Psoas muscle (tissue), 8 donors: ENCODE data around the gene SLC22A14. TPM values are rescaled to one million over a fixed set of nuclear protein-coding genes. Genes with fewer than 3 reads are reported as not detected.

ENCODE experiments used
- ATAC-seq, 4 donors: fragments of 200-7000 bp; cut with Tn5 transposase; one replicate each; pipeline ENCODE4 v1.9.1; 2020; ENCODE audit warnings: moderate library complexity in 3 of 4, mild to moderate bottlenecking in 2 of 4
- DNase-seq, 2 donors: peaks; one replicate each; pipeline ENCODE4 v3.0.0-alpha.2; 2020
- H3K27ac ChIP-seq: fragments of 200-600 bp; one replicate; pipeline ENCODE4 v1.8.0; 2022
- H3K27me3 ChIP-seq, 3 donors: fragments of 200-600 bp in 1 of 3; one replicate each; pipeline versions ENCODE4 v1.6.1 to v1.8.0; 2013 to 2022; ENCODE audit warnings: low read length in 2 of 3, mild to moderate bottlenecking in 2 of 3, moderate library complexity in 1 of 3; ENCODE audit not compliant: insufficient read depth in 3 of 3
- H3K36me3 ChIP-seq, 2 donors: fragments of 200-600 bp in 1 of 2; one replicate each; pipeline versions ENCODE4 v1.6.1 to v1.8.0; 2013 to 2022; ENCODE audit warnings: low read depth in 1 of 2, mild to moderate bottlenecking in 1 of 2, moderate library complexity in 1 of 2; ENCODE audit not compliant: insufficient read depth in 1 of 2
- H3K4me1 ChIP-seq: fragments of 200-600 bp; one replicate; pipeline ENCODE4 v1.8.0; 2022
- H3K4me3 ChIP-seq: fragments of 200-600 bp; one replicate; pipeline ENCODE4 v1.8.0; 2022; ENCODE audit warnings: mild to moderate bottlenecking
- H3K9me3 ChIP-seq: fragments of 200-600 bp; one replicate; pipeline ENCODE4 v1.8.0; 2022
- WGBS, 3 donors: extraction: QIAGEN DNeasy Blood & Tissue Kit; methylation state at CpG; one replicate each; pipeline versions ENCODE4 v1.1.6 to v1.1.7; 2013; 5-methylcytosine and 5-hydroxymethylcytosine counted together
- intact Hi-C, 2 donors: fragments of 100-400 bp; cut with DNase I; formaldehyde crosslinking; loops; one replicate each; pipeline versions ENCODE4 v1.11.0 to v1.14.2; 2022
- polyA plus RNA-seq, 3 donors: library from polyadenylated mRNA; stranded (reverse); fragments of 200-250 nt; gene quantifications; one replicate each; pipeline ENCODE4 v1.2.3, GENCODE V29; 2013
- total RNA-seq, 4 donors: library from RNA; stranded (reverse); fragmentation: NEBNext Ultra II Directional in 2 of 4; extraction: Animal tissue kit (Norgen Biotek cat#: 25700) in 2 of 4; gene quantifications; one replicate each; pipeline versions ENCODE4 v1.2.1 to v1.2.4, GENCODE V29; 2021 to 2023
- TF ChIP-seq, protein P1 (sequence below): fragments of 200-600 bp; IDR thresholded peaks from one replicate; pipeline ENCODE4 v1.8.0; 2022; ENCODE audit warnings: antibody characterized with exemption
- donor health status: healthy with polysubstance abuse.
- donor health status: DM: no; HTN: no; CAD: no; lungs with moderate emphysema.
- donor health status: Bipolar disorder and iron deficiency.
- donor health status: healthy.
- donor health status: DM: yes; HTN: yes; CAD: no.
- donor health status: DM: no; HTN: no; CAD: no.
- donor health status: DM: no; HTN: no; CAD: no.
- donor health status: DM: yes; HTN: yes; CAD: no.

Gene SLC22A14
- total and polyA plus RNA-seq, 7 donors = 0.08 to 0.64 (median 0.26) TPM

DNA sequence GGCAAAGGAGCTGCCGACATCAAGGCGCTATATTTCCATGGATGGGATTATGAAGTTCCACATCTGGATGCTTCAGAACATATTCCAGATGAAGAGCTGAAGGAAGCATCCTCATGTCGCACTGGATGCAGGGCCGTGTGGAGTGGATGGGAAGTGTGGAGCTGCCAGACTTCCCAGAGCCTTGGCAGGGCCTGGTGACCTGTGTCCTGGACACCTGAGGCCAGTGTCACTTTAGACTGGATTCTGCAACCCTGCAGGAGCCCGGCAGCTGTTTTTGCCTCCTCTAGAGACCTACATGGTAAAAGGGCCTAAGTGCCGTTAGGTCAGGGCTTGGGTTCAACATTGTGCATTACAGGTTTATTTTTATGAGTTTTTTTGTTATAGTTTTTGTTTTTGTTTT lies 53.2 kb downstream of the SLC22A14 start:
- H3K36me3 ChIP-seq = no peaks in the 10 kb centered on the region
- WGBS, 3 donors = 72 to 89% (median 77%) methylated on average over 6 of the region's 6 CpGs
- H3K27ac ChIP-seq = no peak overlapping the region
- no peaks in the 10 kb centered on the region for H3K27me3 ChIP-seq
- no peak for ATAC-seq
- TF ChIP-seq, protein P1, sequence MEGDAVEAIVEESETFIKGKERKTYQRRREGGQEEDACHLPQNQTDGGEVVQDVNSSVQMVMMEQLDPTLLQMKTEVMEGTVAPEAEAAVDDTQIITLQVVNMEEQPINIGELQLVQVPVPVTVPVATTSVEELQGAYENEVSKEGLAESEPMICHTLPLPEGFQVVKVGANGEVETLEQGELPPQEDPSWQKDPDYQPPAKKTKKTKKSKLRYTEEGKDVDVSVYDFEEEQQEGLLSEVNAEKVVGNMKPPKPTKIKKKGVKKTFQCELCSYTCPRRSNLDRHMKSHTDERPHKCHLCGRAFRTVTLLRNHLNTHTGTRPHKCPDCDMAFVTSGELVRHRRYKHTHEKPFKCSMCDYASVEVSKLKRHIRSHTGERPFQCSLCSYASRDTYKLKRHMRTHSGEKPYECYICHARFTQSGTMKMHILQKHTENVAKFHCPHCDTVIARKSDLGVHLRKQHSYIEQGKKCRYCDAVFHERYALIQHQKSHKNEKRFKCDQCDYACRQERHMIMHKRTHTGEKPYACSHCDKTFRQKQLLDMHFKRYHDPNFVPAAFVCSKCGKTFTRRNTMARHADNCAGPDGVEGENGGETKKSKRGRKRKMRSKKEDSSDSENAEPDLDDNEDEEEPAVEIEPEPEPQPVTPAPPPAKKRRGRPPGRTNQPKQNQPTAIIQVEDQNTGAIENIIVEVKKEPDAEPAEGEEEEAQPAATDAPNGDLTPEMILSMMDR = no peak
- H3K4me3 ChIP-seq = no peak overlapping the region
- no peaks in the 10 kb centered on the region for H3K4me1 ChIP-seq
- DNase-seq = no peak
- intact Hi-C loops = no loop called here
- no peaks in the 10 kb centered on the region for H3K9me3 ChIP-seq

DNA sequence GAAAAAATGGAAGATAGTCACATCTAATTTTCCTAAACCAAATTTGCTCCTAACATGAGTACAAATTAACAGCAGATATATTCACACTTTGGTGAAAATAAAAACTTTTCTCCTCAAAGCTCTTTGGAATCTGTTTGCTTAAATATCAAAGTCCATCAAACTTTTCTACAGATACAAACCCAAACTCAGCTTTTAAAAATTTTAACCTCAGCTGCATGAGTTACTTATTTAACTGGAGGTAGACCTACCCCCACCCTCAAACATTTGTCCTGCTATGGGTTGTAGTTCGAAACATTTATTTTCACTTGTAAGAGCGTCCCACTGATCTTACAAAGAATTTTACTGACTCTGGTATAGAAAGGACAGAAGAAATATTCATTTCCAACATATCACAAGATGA lies 55.6 kb downstream of the SLC22A14 start:
- Histone ChIP-seq H3K36me3 (no peaks in the 10 kb centered on the region), H3K27ac (no peak overlapping the region), H3K4me3 (no peak overlapping the region), H3K9me3 (no peaks in the 10 kb centered on the region), H3K27me3 (no peaks in the 10 kb centered on the region), H3K4me1 (no peaks in the 10 kb centered on the region)
- no peak for ATAC-seq
- WGBS, 3 donors = 89 to 95% (median 92%) methylated on average over 2 of the region's 2 CpGs
- no peak for DNase-seq
- TF ChIP-seq, protein P1 = no peak
- intact Hi-C loops = no loop called here

- Histone ChIP-seq H3K4me3 (no peak overlapping the region), H3K27ac (no peak overlapping the region), H3K36me3 (no peaks in the 10 kb centered on the region), H3K9me3 (no peaks in the 10 kb centered on the region), H3K4me1 (peaks cover 5% of the 10 kb centered on the region), H3K27me3 (no peaks in the 10 kb centered on the region)
- intact Hi-C loops = no loop called here
- WGBS, 3 donors = 85 to 92% (median 87%) methylated on average over 3 of the region's 3 CpGs
- DNase-seq (no peak), ATAC-seq (no peak)
- TF ChIP-seq, protein P1 = no peak
These were observed 61.9 kb downstream of the SLC22A14 start for GRCh38 chr3:38343797-38344594.

DNA sequence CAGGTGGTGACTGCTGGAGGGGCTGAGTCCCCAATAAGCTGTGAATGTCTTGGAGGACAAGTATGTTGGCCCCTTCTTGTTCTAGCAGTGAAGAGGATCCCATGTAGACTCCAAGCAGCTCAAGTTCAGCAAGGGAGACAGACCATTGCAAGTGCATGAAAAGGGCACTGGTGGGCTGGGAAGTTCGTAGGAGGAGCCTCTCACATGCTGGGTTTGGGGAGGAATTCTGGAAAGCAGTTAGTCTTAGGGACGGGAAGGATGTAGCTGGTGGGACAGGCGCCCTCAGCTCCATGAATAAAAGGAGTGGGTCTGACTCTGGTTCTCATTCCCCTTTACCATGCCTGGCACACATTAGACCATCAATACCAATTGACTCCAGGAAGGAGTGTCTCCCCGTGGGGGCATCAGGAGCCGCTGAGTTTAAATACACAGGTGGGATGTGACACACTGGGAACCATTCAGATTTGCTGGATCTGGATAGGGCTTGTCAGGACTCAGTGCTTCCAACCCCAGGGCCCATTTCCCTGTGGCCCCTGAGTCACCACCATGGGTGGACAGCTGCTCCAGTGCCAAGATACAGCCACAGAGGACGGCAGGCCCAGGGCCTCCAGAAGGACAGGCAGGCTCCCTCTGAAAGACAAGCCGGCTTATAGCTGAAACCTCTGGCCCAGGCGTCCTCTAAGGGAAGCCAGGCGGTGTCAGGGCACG lies 63.9 kb downstream of the SLC22A14 start:
- peaks cover 5% of the 10 kb centered on the region for H3K4me1 ChIP-seq
- no peaks in the 10 kb centered on the region for H3K9me3 ChIP-seq
- ATAC-seq (peak; percentile 24 to 58 (median 50)), DNase-seq (no peak)
- peak overlapping the region; percentile 88 for H3K4me3 ChIP-seq
- intact Hi-C loops = loop anchor here (2.0 to 5.0 kb wide), 2 partner anchors 116 to 133 kb away; no protein-coding TSS in a partner anchor
- H3K36me3 ChIP-seq = no peaks in the 10 kb centered on the region
- no peak overlapping the region for H3K27ac ChIP-seq
- TF ChIP-seq, protein P1 = no peak
- no peaks in the 10 kb centered on the region for H3K27me3 ChIP-seq
- 43 to 46% (median 45%) methylated on average over 10 of the region's 10 CpGs for WGBS, 3 donors
